Measurements from ENCODE around the gene MRPL12. TPM values are rescaled to one million over a fixed set of nuclear protein-coding genes. Genes with fewer than 3 reads are reported as not detected.

MRPL12 gene
- total and polyA plus RNA-seq, 8 donors = 27.2 to 72.2 (median 35.3) TPM

- H3K27me3 ChIP-seq = no peaks in the 10 kb centered on the region
- no peak for TF ChIP-seq CTCF (IDR thresholded peaks at IDR 0.05)
- H3K4me1 ChIP-seq = peaks cover 18 to 32% of the 10 kb centered on the region in 2 donors
- peak overlapping the region; percentile 78 to 94 for H3K27ac ChIP-seq
- DNase-seq = no peak
- peak; percentile 49 for ATAC-seq
- intact Hi-C loops (cut with DNase I) = no loop called here
- no peaks in the 10 kb centered on the region for H3K9me3 ChIP-seq
- peak overlapping the region; percentile 91 to 100 for H3K4me3 ChIP-seq
- peaks cover 0 to 28% of the 10 kb centered on the region in 2 donors for H3K36me3 ChIP-seq
Measured at GRCh38 chr17:81665205-81666091, 37.7 kb upstream of the MRPL12 start.

GRCh38 chr17:81666092-81666341 is 37.1 kb upstream of the MRPL12 start:
- Histone ChIP-seq H3K27me3 (no peaks in the 10 kb centered on the region), H3K27ac (peak overlapping the region; percentile 78 to 94), H3K9me3 (no peaks in the 10 kb centered on the region), H3K36me3 (peaks cover 0 to 34% of the 10 kb centered on the region in 2 donors), H3K4me1 (peaks cover 18 to 32% of the 10 kb centered on the region in 2 donors), H3K4me3 (peak overlapping the region; percentile 91 to 100)
- ATAC-seq = peak; percentile 23
- DNase-seq = peak in 1 of 4 donors; percentile 26
- intact Hi-C loops (cut with DNase I) = no loop called here
- no peak for TF ChIP-seq CTCF (IDR thresholded peaks at IDR 0.05)

- peaks cover 0 to 39% of the 10 kb centered on the region in 2 donors for H3K36me3 ChIP-seq
- intact Hi-C loops (cut with DNase I) = no loop called here
- peak; percentile 89 to 99 (median 97) for DNase-seq
- H3K9me3 ChIP-seq = no peaks in the 10 kb centered on the region
- peaks cover 18 to 32% of the 10 kb centered on the region in 2 donors for H3K4me1 ChIP-seq
- ATAC-seq = peak; percentile 99
- H3K4me3 ChIP-seq = peak within 1 kb of the TSS; percentile 91 to 100
- no peak for TF ChIP-seq CTCF (IDR thresholded peaks at IDR 0.05)
- H3K27me3 ChIP-seq = no peaks in the 10 kb centered on the region
- peak within 1 kb of the TSS; percentile 78 to 94 for H3K27ac ChIP-seq
Measured at GRCh38 chr17:81666342-81667191, 36.6 kb upstream of the MRPL12 start, which contains the start of the genes CCDC137 and OXLD1. Gene CCDC137, plus strand, starts transcription at chr17:81666737. Its CDS starts 30 bp downstream, at chr17:81666767. Gene OXLD1, minus strand, starts transcription at chr17:81666605. Its CDS starts 28 bp downstream, at chr17:81666577.

- H3K27ac ChIP-seq = no peak overlapping the region
- ATAC-seq (no peak), DNase-seq (no peak)
- H3K4me1 ChIP-seq = peaks cover 18 to 32% of the 10 kb centered on the region in 2 donors
- H3K9me3 ChIP-seq = no peaks in the 10 kb centered on the region
- intact Hi-C loops (cut with DNase I) = no loop called here
- TF ChIP-seq CTCF (IDR thresholded peaks at IDR 0.05) = no peak
- H3K4me3 ChIP-seq = peak overlapping the region in 1 of 2 donors; percentile 91
- H3K36me3 ChIP-seq = peaks cover 0 to 51% of the 10 kb centered on the region in 2 donors
- H3K27me3 ChIP-seq = no peaks in the 10 kb centered on the region
Measured at GRCh38 chr17:81667754-81668153, 35.4 kb upstream of the MRPL12 start.

- ATAC-seq = no peak
- Histone ChIP-seq H3K4me1 (peaks cover 7 to 23% of the 10 kb centered on the region in 2 donors), H3K9me3 (no peaks in the 10 kb centered on the region), H3K27ac (no peak overlapping the region), H3K4me3 (no peak overlapping the region), H3K36me3 (peaks cover 0 to 68% of the 10 kb centered on the region in 2 donors), H3K27me3 (no peaks in the 10 kb centered on the region)
- intact Hi-C loops (cut with DNase I) = no loop called here
- TF ChIP-seq CTCF (IDR thresholded peaks at IDR 0.05) = no peak
- DNase-seq = no peak
Measured at GRCh38 chr17:81672504-81672903, 30.7 kb upstream of the MRPL12 start.
